GM21825 (cell line): ENCODE measurements around the gene TBX10.
"Not testable (repeated sequence)": the region's sequence is repeated elsewhere in the genome, so short reads cannot be mapped to it uniquely, and the experiment has no call there.

Experiments used
- ATAC-seq: cut with Tn5 transposase; IDR thresholded peaks from one replicate; pipeline ENCODE4 v1.9.1; 2021; ENCODE audit warnings: mild to moderate bottlenecking, moderate library complexity; ENCODE audit not compliant: unreplicated experiment

Gene TBX10

GRCh38 chr11:67639438-67639859 lies at the start of gene TBX10:
Gene TBX10 (minus strand): TSS chr11:67639763. CDS start chr11:67639472, 291 bp downstream.
- ATAC-seq: no peak

- ATAC-seq: no peak
Observed at GRCh38 chr11:67689178-67689577, 49.6 kb upstream of the TBX10 start.

- no peak for ATAC-seq
Observed at GRCh38 chr11:67687986-67688385, 48.4 kb upstream of the TBX10 start.

GRCh38 chr11:67685641-67686332 lies 46.2 kb upstream of the TBX10 start:
- not testable (repeated sequence) for ATAC-seq

- ATAC-seq: not testable (repeated sequence)
Observed at GRCh38 chr11:67682126-67683034, 42.8 kb upstream of the TBX10 start.

- ATAC-seq: no peak
Observed at GRCh38 chr11:67680696-67681470, 41.3 kb upstream of the TBX10 start.

GRCh38 chr11:67675058-67675747 lies 35.6 kb upstream of the TBX10 start:
- ATAC-seq: no peak

GRCh38 chr11:67674442-67674871 lies 34.9 kb upstream of the TBX10 start, which contains the start of gene ALDH3B2:
Gene ALDH3B2 (minus strand): TSS chr11:67674623. CDS start chr11:67666935, 7,688 bp downstream.
- ATAC-seq: no peak

- ATAC-seq: no peak
Observed at GRCh38 chr11:67673902-67674301, 34.3 kb upstream of the TBX10 start.

GRCh38 chr11:67673358-67673757 lies 33.8 kb upstream of the TBX10 start:
- ATAC-seq: no peak

GRCh38 chr11:67671211-67671520 lies 31.6 kb upstream of the TBX10 start:
- no peak for ATAC-seq

- ATAC-seq: no peak
Observed at GRCh38 chr11:67670316-67671210, 31.0 kb upstream of the TBX10 start.

- no peak for ATAC-seq
Observed at GRCh38 chr11:67668192-67668551, 28.6 kb upstream of the TBX10 start.

GRCh38 chr11:67667490-67668191 lies 28.1 kb upstream of the TBX10 start:
- no peak for ATAC-seq

- no peak for ATAC-seq
Observed at GRCh38 chr11:67666676-67667489, 27.3 kb upstream of the TBX10 start.

GRCh38 chr11:67666303-67666645 lies 26.7 kb upstream of the TBX10 start:
- no peak for ATAC-seq

GRCh38 chr11:67665541-67666302 lies 26.2 kb upstream of the TBX10 start:
- no peak for ATAC-seq
